ENCODE measurements around the gene MAPK8IP3. TPM values are rescaled to one million over a fixed set of nuclear protein-coding genes. Genes with fewer than 3 reads are reported as not detected.

The MAPK8IP3 gene
- total RNA-seq, 1 donor from 2014 or later, result 28.7 TPM

DNA sequence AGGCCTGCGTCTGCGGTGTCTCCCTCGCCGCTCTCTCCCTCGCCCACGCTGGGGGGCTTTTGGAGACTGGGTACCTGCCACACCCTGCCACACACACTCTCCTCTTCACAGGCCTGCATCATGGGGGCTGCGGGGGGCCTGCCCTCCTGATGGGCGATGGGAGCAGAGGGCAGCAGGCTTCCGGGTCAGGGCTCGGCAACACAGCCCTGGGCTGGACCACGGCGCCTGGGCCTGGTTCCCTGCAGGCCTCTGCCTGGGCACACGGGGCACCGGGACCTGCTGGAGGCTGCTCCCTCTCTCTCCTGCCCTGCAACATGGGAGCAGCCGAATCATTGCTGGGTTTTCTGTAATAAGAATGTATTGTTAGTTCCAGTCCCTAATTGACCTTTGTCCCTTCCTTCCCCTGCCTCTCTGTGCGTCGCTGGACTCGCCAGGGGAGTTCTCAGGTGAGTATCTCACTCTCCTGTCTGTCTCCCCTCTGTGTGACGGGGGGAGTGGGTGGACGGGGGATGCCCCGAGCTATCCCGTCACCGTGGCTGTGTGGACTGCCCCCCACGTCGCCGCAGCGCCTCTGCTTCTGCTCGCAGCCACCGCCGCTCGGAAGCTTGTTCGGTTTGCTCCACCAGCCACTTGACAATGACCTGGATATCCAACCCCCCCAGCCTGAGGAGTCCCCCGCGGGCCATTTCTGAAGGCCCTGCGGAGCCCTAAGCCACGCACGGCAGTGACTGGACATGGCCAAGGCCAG lies 51.9 kb downstream of the MAPK8IP3 start:
- Histone ChIP-seq H3K27me3 (ENCODE audit: control insufficient read depth in 3 of 3, insufficient read depth in 3 of 3, low read length in 3 of 3) (no peaks in the 10 kb centered on the region), H3K36me3 (ENCODE audit: control insufficient read depth in 3 of 3, insufficient read depth in 3 of 3, low read length in 3 of 3) (peaks cover 34 to 36% (median 35%) of the 10 kb centered on the region in 3 donors), H3K4me1 (ENCODE audit: control insufficient read depth in 3 of 3, insufficient read depth in 3 of 3, low read length in 3 of 3) (no peaks in the 10 kb centered on the region), H3K27ac (ENCODE audit: low read depth, low read length) (no peak overlapping the region), H3K9me3 (ENCODE audit: control insufficient read depth in 3 of 3, low read length in 3 of 3) (no peaks in the 10 kb centered on the region), H3K4me3 (ENCODE audit: low read length in 3 of 3) (no peak overlapping the region), H3K9ac (ENCODE audit: low read depth in 1 of 3, low read length in 3 of 3) (no peak overlapping the region)

DNA sequence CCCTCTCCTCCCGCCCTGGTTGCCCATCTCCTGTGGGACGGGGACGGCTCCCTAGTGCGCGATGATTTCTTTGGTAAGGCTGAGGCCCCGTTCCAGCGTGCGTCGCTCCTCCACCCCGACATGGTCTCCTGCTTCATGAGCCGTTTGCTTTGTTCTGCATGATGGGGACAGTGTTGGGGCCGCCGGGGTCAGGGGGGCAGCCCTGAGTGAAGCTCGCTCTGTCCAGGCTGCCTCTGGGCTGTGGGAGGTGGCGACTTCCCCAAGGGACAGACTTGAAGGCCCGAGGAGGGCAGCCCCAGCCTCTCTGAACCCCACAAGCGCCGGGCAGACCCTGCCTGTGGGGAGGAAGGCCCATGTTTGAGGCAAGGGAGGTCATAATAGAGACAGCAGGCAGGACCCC lies 52.9 kb downstream of the MAPK8IP3 start:
- Histone ChIP-seq H3K27ac (ENCODE audit: low read depth, low read length) (no peak overlapping the region), H3K36me3 (ENCODE audit: control insufficient read depth in 3 of 3, insufficient read depth in 3 of 3, low read length in 3 of 3) (peaks cover 35 to 38% (median 36%) of the 10 kb centered on the region in 3 donors), H3K9ac (ENCODE audit: low read depth in 1 of 3, low read length in 3 of 3) (no peak overlapping the region), H3K4me3 (ENCODE audit: low read length in 3 of 3) (no peak overlapping the region), H3K27me3 (ENCODE audit: control insufficient read depth in 3 of 3, insufficient read depth in 3 of 3, low read length in 3 of 3) (no peaks in the 10 kb centered on the region), H3K4me1 (ENCODE audit: control insufficient read depth in 3 of 3, insufficient read depth in 3 of 3, low read length in 3 of 3) (no peaks in the 10 kb centered on the region), H3K9me3 (ENCODE audit: control insufficient read depth in 3 of 3, low read length in 3 of 3) (no peaks in the 10 kb centered on the region)

DNA sequence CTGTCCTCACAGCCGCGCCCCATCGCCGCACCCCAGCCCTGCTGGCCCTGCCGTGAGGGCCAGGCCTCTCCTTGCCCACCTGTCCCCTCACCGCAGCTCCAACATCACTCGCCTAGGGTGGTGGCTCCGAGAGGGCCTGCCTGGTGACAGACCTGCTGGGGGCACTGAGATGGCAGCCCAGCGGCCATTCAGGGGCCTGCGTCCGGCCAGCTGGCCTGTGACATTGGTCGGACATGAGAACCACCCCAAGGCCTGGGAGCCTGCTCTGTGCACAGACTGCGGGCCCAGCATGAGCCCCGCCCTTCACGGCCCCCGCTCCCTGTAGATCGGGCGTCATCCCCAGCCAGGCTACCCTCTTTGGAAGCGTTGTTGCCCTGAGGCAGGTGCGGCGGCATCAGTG lies 53.5 kb downstream of the MAPK8IP3 start:
- Histone ChIP-seq H3K9me3 (ENCODE audit: control insufficient read depth in 3 of 3, low read length in 3 of 3) (no peaks in the 10 kb centered on the region), H3K4me3 (ENCODE audit: low read length in 3 of 3) (no peak overlapping the region), H3K36me3 (ENCODE audit: control insufficient read depth in 3 of 3, insufficient read depth in 3 of 3, low read length in 3 of 3) (peaks cover 34 to 42% (median 38%) of the 10 kb centered on the region in 3 donors), H3K27ac (ENCODE audit: low read depth, low read length) (no peak overlapping the region), H3K9ac (ENCODE audit: low read depth in 1 of 3, low read length in 3 of 3) (no peak overlapping the region), H3K27me3 (ENCODE audit: control insufficient read depth in 3 of 3, insufficient read depth in 3 of 3, low read length in 3 of 3) (no peaks in the 10 kb centered on the region), H3K4me1 (ENCODE audit: control insufficient read depth in 3 of 3, insufficient read depth in 3 of 3, low read length in 3 of 3) (no peaks in the 10 kb centered on the region)

DNA sequence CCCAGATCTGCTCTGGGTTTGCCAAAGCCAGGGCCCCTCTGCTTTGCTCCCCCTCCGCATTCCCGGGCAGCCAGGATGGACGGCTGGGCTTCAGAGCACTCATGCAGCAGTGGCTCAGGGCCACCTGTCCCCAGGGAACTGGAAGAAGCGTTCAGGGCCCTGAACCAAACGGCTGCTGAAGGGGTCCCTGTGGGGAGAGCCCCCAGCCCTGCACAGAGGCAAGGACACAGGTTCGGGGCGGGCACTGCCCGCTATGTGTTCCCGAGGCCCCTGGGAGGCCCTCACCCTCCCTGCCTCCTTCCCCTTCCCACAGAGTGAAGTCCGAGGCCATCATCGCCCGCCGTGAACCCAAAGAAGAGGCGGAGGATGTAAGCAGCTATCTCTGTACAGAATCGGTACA lies 54.9 kb downstream of the MAPK8IP3 start:
- H3K4me3 ChIP-seq (ENCODE audit: low read length in 3 of 3), result no peak overlapping the region
- H3K9ac ChIP-seq (ENCODE audit: low read depth in 1 of 3, low read length in 3 of 3), result no peak overlapping the region
- H3K9me3 ChIP-seq (ENCODE audit: control insufficient read depth in 3 of 3, low read length in 3 of 3), result no peaks in the 10 kb centered on the region
- no peak overlapping the region for H3K27ac ChIP-seq (ENCODE audit: low read depth, low read length)
- H3K4me1 ChIP-seq (ENCODE audit: control insufficient read depth in 3 of 3, insufficient read depth in 3 of 3, low read length in 3 of 3), result no peaks in the 10 kb centered on the region
- no peaks in the 10 kb centered on the region for H3K27me3 ChIP-seq (ENCODE audit: control insufficient read depth in 3 of 3, insufficient read depth in 3 of 3, low read length in 3 of 3)
- H3K36me3 ChIP-seq (ENCODE audit: control insufficient read depth in 3 of 3, insufficient read depth in 3 of 3, low read length in 3 of 3), result peaks cover 40 to 51% (median 48%) of the 10 kb centered on the region in 3 donors

DNA sequence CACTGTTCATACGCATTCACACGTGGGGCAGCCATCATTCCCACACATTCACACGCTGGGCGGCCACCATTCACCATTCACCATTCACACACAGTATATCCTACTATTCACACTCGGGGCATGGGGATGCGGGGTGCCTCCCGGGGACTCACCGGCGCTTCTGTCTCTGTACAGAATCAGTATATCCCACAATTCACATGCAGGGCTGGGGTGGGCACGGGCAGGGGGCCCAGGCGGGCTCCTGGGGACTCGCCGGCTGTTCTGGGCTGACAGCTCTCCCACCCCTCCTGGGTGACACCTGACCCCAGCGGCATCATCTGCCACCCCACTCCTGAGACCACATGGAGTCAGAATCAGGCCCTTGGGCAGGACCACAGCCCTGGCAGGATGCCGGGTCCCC lies 55.8 kb downstream of the MAPK8IP3 start:
- no peak overlapping the region for H3K9ac ChIP-seq (ENCODE audit: low read depth in 1 of 3, low read length in 3 of 3)
- peaks cover 44 to 57% (median 52%) of the 10 kb centered on the region in 3 donors for H3K36me3 ChIP-seq (ENCODE audit: control insufficient read depth in 3 of 3, insufficient read depth in 3 of 3, low read length in 3 of 3)
- H3K9me3 ChIP-seq (ENCODE audit: control insufficient read depth in 3 of 3, low read length in 3 of 3), result no peaks in the 10 kb centered on the region
- no peak overlapping the region for H3K4me3 ChIP-seq (ENCODE audit: low read length in 3 of 3)
- no peaks in the 10 kb centered on the region for H3K4me1 ChIP-seq (ENCODE audit: control insufficient read depth in 3 of 3, insufficient read depth in 3 of 3, low read length in 3 of 3)
- H3K27me3 ChIP-seq (ENCODE audit: control insufficient read depth in 3 of 3, insufficient read depth in 3 of 3, low read length in 3 of 3), result no peaks in the 10 kb centered on the region
- H3K27ac ChIP-seq (ENCODE audit: low read depth, low read length), result no peak overlapping the region

DNA sequence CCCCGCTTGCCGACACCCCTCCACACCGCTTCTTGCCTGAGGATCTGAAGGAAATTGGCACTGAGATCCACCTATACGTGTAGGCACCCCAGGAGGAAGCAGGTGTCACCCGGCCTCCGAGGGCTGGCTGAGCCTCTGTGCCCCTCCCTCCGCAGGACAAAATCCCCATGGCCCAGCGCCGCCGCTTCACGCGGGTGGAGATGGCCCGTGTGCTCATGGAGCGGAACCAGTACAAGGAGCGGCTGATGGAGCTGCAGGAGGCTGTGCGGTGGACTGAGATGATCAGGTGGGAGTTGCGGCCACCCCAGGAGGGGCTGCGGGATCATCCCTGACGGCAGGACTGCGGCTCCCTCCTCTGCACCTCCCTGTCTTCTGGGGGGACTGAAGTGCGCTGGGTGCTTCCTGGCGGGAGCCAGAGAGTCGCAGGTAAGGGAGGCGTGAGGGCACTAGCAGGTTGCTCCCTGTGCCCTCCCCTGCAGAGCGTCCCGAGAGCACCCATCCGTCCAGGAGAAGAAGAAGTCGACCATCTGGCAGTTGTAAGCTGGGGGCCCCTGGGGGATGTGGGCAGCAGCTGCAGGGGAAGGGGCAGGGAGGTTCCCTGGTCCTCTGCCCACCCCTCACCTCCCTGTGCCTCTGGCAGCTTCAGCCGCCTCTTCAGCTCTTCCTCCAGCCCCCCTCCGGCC lies 56.3 kb downstream of the MAPK8IP3 start:
- Histone ChIP-seq H3K36me3 (ENCODE audit: control insufficient read depth in 3 of 3, insufficient read depth in 3 of 3, low read length in 3 of 3) (peaks cover 48 to 58% (median 55%) of the 10 kb centered on the region in 3 donors), H3K9ac (ENCODE audit: low read depth in 1 of 3, low read length in 3 of 3) (no peak overlapping the region), H3K27me3 (ENCODE audit: control insufficient read depth in 3 of 3, insufficient read depth in 3 of 3, low read length in 3 of 3) (no peaks in the 10 kb centered on the region), H3K4me1 (ENCODE audit: control insufficient read depth in 3 of 3, insufficient read depth in 3 of 3, low read length in 3 of 3) (no peaks in the 10 kb centered on the region), H3K27ac (ENCODE audit: low read depth, low read length) (no peak overlapping the region), H3K9me3 (ENCODE audit: control insufficient read depth in 3 of 3, low read length in 3 of 3) (no peaks in the 10 kb centered on the region), H3K4me3 (ENCODE audit: low read length in 3 of 3) (no peak overlapping the region)

DNA sequence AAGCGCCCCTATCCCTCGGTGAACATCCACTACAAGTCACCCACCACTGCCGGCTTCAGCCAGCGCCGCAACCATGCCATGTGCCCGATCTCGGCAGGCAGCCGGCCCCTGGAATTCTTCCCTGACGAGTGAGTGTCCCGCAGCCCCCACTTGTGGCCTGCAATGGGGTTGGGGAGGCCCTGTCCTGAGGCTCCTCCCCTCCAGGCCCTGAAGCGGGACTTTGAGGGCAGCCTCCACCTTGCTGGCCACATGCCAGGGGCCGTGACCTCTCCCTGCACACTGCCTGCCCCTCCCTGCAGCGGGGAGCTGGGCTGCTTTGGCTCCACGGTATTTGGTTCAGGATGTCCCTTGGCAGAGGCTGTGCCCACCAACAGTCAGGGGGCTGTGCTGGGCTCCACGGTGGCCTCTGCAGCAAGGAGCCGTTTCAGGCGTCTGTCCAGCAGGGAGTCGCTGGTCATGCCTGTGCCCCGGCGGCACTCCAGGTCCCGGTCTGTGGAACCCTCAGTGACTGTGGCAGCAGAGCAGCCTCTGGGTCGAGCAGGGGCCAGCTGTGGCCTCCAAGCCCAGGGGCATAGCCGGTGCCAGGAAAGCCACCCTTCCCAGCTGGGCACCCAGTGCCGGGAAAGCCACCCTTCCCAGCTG lies 57.0 kb downstream of the MAPK8IP3 start:
- Histone ChIP-seq H3K9me3 (ENCODE audit: control insufficient read depth in 3 of 3, low read length in 3 of 3) (no peaks in the 10 kb centered on the region), H3K27me3 (ENCODE audit: control insufficient read depth in 3 of 3, insufficient read depth in 3 of 3, low read length in 3 of 3) (no peaks in the 10 kb centered on the region), H3K27ac (ENCODE audit: low read depth, low read length) (no peak overlapping the region), H3K36me3 (ENCODE audit: control insufficient read depth in 3 of 3, insufficient read depth in 3 of 3, low read length in 3 of 3) (peaks cover 50 to 60% (median 58%) of the 10 kb centered on the region in 3 donors), H3K4me3 (ENCODE audit: low read length in 3 of 3) (no peak overlapping the region), H3K9ac (ENCODE audit: low read depth in 1 of 3, low read length in 3 of 3) (no peak overlapping the region), H3K4me1 (ENCODE audit: control insufficient read depth in 3 of 3, insufficient read depth in 3 of 3, low read length in 3 of 3) (no peaks in the 10 kb centered on the region)

DNA sequence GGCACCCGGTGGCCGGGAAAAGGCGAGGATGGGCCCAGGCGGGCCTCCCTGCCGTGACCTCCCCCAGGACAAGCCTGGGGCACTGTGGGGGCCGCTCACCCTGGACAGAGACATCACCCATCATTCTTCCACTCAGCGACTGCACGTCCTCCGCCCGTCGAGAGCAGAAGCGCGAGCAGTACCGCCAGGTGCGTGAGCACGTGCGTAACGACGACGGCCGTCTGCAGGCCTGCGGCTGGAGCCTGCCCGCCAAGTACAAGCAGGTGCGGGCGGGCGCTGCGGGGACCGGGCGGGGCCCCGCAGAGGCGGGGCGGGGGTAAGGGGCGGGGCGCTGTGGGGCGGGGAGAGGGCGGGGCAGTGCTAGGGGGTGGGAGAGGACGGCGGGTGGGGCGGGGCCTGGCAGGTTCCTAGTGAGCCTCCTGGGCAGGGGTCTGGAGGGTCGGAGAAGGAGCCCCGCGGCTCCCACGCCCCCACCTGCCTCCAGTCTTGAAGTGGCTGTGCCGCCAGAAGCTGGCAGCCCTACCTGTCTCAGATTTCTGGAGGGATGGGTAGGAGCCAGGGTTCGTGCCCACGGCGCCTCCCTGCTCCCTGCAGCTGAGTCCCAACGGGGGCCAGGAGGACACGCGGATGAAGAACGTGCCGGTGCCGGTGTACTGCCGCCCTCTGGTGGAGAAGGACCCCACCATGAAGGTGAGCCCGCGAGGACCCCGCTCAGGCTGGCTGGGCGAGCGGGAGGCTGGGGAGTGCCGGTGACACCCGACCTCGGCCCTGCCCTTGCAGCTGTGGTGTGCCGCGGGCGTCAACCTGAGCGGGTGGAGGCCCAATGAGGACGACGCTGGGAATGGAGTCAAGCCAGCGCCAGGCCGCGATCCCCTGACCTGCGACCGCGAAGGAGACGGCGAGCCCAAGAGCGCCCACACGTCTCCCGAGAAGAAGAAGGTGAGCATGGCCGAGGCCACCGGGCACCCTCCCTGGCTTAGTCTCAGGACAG lies 57.8 kb downstream of the MAPK8IP3 start:
- no peak overlapping the region for H3K4me3 ChIP-seq (ENCODE audit: low read length in 3 of 3)
- H3K27ac ChIP-seq (ENCODE audit: low read depth, low read length), result no peak overlapping the region
- no peaks in the 10 kb centered on the region for H3K9me3 ChIP-seq (ENCODE audit: control insufficient read depth in 3 of 3, low read length in 3 of 3)
- no peaks in the 10 kb centered on the region for H3K27me3 ChIP-seq (ENCODE audit: control insufficient read depth in 3 of 3, insufficient read depth in 3 of 3, low read length in 3 of 3)
- no peak overlapping the region for H3K9ac ChIP-seq (ENCODE audit: low read depth in 1 of 3, low read length in 3 of 3)
- H3K36me3 ChIP-seq (ENCODE audit: control insufficient read depth in 3 of 3, insufficient read depth in 3 of 3, low read length in 3 of 3), result peaks cover 48 to 64% (median 64%) of the 10 kb centered on the region in 3 donors
- H3K4me1 ChIP-seq (ENCODE audit: control insufficient read depth in 3 of 3, insufficient read depth in 3 of 3, low read length in 3 of 3), result no peaks in the 10 kb centered on the region

DNA sequence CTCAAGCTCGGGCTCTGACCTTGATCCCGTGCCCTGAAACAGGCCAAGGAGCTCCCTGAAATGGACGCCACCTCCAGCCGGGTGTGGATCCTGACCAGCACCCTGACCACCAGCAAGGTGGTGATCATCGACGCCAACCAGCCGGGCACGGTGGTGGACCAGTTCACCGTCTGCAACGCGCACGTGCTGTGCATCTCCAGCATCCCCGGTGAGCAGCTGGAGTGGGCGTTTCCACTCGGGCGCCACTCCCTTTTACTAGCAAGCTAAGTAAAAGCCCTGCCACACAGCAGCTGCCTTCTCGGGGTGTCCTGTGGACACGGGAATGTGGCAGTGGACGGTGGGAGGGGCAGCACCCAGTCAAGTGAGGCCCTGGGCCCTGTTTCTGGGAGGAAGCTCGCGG lies 59.0 kb downstream of the MAPK8IP3 start:
- Histone ChIP-seq H3K27ac (ENCODE audit: low read depth, low read length) (no peak overlapping the region), H3K36me3 (ENCODE audit: control insufficient read depth in 3 of 3, insufficient read depth in 3 of 3, low read length in 3 of 3) (peaks cover 48 to 64% (median 62%) of the 10 kb centered on the region in 3 donors), H3K4me3 (ENCODE audit: low read length in 3 of 3) (no peak overlapping the region), H3K4me1 (ENCODE audit: control insufficient read depth in 3 of 3, insufficient read depth in 3 of 3, low read length in 3 of 3) (peaks cover 0 to 5% (median 3%) of the 10 kb centered on the region in 3 donors), H3K27me3 (ENCODE audit: control insufficient read depth in 3 of 3, insufficient read depth in 3 of 3, low read length in 3 of 3) (no peaks in the 10 kb centered on the region), H3K9me3 (ENCODE audit: control insufficient read depth in 3 of 3, low read length in 3 of 3) (no peaks in the 10 kb centered on the region), H3K9ac (ENCODE audit: low read depth in 1 of 3, low read length in 3 of 3) (no peak overlapping the region)
